HepG2 (cell line): Measurements from ENCODE around the gene SHISAL1. TPM values are rescaled to one million over a fixed set of nuclear protein-coding genes. Genes with fewer than 3 reads are reported as not detected.

Experiments
- ATAC-seq: fragments of 200-7000 bp; cut with Tn5 transposase; 3 replicates; pipeline ENCODE4 v1.9.1; 2020; ENCODE audit warnings: mild to moderate bottlenecking, moderate library complexity
- BruUV-seq: library from RNA; stranded (reverse); fragments of 400-500 nt; replicated peaks from 2 replicates; lab custom pipeline; 2021; lab: Mats Ljungman, UMichigan
- CTCF ChIA-PET: fragments of 300-600 bp; formaldehyde crosslinking; extraction: SDS; loops from one replicate; lab custom pipeline; 2021; ENCODE audit warnings: low total read pairs, inconsistent platforms, low intra/inter-chr PET ratio; lab: Yijun Ruan, JAX
- POLR2A ChIA-PET: fragments of 350-600 bp; sonication (Branson Sonifier 250); formaldehyde crosslinking; loops from one replicate; lab custom pipeline; 2020; ENCODE audit warnings: antibody characterized with exemption, inconsistent platforms; lab: Yijun Ruan, JAX
- DNase-seq: peaks from one replicate; pipeline ENCODE4 v3.0.0-alpha.2; 2015; ENCODE audit warnings: low spot score
- FAIRE-seq: peaks from 3 replicates; lab custom pipeline; 2011; peaks lifted over from hg19 to GRCh38; lab: Jason Lieb, UNC
- H2AFZ ChIP-seq: one replicate; pipeline ENCODE4 v1.6.1; 2011; ENCODE audit warnings: low read length, inconsistent platforms
- H3K27ac ChIP-seq: fragments of 300-600 bp; 3 replicates; pipeline ENCODE4 v1.8.0; 2011; ENCODE audit warnings: mixed run types, mild to moderate bottlenecking, mixed read lengths, low read length, inconsistent platforms; ENCODE audit not compliant: insufficient read depth; ENCODE audit errors: extremely low read length
- H3K27me3 ChIP-seq, 2 experiments: fragments of 200-600 bp in 1 of 2; 2 replicates in 1 of 2; 3 replicates in 1 of 2; pipeline versions ENCODE4 v1.6.0 to v1.8.0; 2011; ENCODE audit warnings: low read length in 2 of 2, mild to moderate bottlenecking in 2 of 2, moderate library complexity in 2 of 2, inconsistent platforms in 1 of 2; ENCODE audit not compliant: insufficient read depth in 2 of 2, control insufficient read depth in 1 of 2
- H3K36me3 ChIP-seq, 2 experiments: fragments of 200-600 bp in 1 of 2; replicated peaks in 1 of 2; 2 replicates in 1 of 2; 3 replicates in 1 of 2; pipeline versions ENCODE4 v1.5.1 to v1.8.0; 2011; ENCODE audit warnings: low read length in 2 of 2, inconsistent platforms in 1 of 2; ENCODE audit not compliant: insufficient read depth in 2 of 2, control insufficient read depth in 1 of 2
- H3K4me1 ChIP-seq: 2 replicates; pipeline ENCODE4 v1.5.1; 2012; ENCODE audit warnings: low read length, inconsistent platforms; ENCODE audit not compliant: insufficient read depth
- H3K4me2 ChIP-seq: 2 replicates; pipeline ENCODE4 v1.6.0; 2011; ENCODE audit warnings: low read depth, low read length, inconsistent platforms
- H3K4me3 ChIP-seq, 3 experiments: fragments of 200-600 bp in 1 of 3; sonication (generic), shearing (Covaris generic) in 1 of 3; replicated peaks in 1 of 3; 2 replicates each; pipeline ENCODE4 v1.5.1; 2011 to 2016; ENCODE audit warnings: low read length in 3 of 3, inconsistent platforms in 2 of 3, low read depth in 2 of 3, mild to moderate bottlenecking in 2 of 3, control low read depth in 1 of 3, mixed read lengths in 1 of 3; ENCODE audit not compliant: insufficient read depth in 1 of 3
- H3K79me2 ChIP-seq: one replicate; pipeline ENCODE4 v1.6.1; 2011; ENCODE audit warnings: low read length, inconsistent platforms; ENCODE audit not compliant: insufficient read depth
- H3K9ac ChIP-seq: 2 replicates; pipeline ENCODE4 v1.6.0; 2011; ENCODE audit warnings: mild to moderate bottlenecking, low read depth, low read length, inconsistent platforms; ENCODE audit not compliant: insufficient read depth
- H3K9me3 ChIP-seq: 2 replicates; pipeline ENCODE4 v1.5.1; 2012; ENCODE audit warnings: mild to moderate bottlenecking, low read length
- H4K20me1 ChIP-seq: 2 replicates; pipeline ENCODE4 v1.6.0; 2011; ENCODE audit warnings: inconsistent platforms, mild to moderate bottlenecking, low read length, moderate library complexity; ENCODE audit not compliant: insufficient read depth
- ASH2L ChIP-seq: fragments of 300-600, 200-600 bp; sonication (generic); IDR thresholded peaks from 2 replicates; pipeline ENCODE4 v1.7.0; 2017; ENCODE audit warnings: low read depth, mild to moderate bottlenecking, moderate library complexity, mixed read lengths, low read length; ENCODE audit not compliant: insufficient read length
- CAMTA2 ChIP-seq: sonication (generic); formaldehyde crosslinking; IDR thresholded peaks from 2 replicates; pipeline ENCODE4 v1.4.0; 2020; ENCODE audit warnings: mild to moderate bottlenecking, missing genetic modification reagents, borderline replicate concordance
- DR1 ChIP-seq: sonication (generic); formaldehyde crosslinking; IDR thresholded peaks from 2 replicates; pipeline ENCODE4 v1.8.0; 2021; ENCODE audit warnings: mild to moderate bottlenecking, missing genetic modification reagents, inconsistent platforms
- GTF3A ChIP-seq: sonication (generic); formaldehyde crosslinking; conservative IDR thresholded peaks from 2 replicates; pipeline ENCODE4 v1.4.0; 2020; ENCODE audit warnings: mild to moderate bottlenecking, missing genetic modification reagents
- KLF16 ChIP-seq, 2 experiments: sonication (generic) in 1 of 2; formaldehyde crosslinking in 1 of 2; IDR thresholded peaks; 2 replicates each; pipeline versions ENCODE4 v1.6.1 to v1.8.0; 2016 to 2023; ENCODE audit warnings: missing genetic modification reagents in 2 of 2, missing compliant biosample characterization in 1 of 2
- MED1 ChIP-seq: sonication (generic); formaldehyde crosslinking; IDR thresholded peaks from 2 replicates; pipeline ENCODE4 v1.4.0; 2020; ENCODE audit warnings: missing genetic modification reagents
- MTA1 ChIP-seq: sonication (generic); formaldehyde crosslinking; IDR thresholded peaks from 2 replicates; pipeline ENCODE4 v1.4.0; 2020; ENCODE audit warnings: missing genetic modification reagents, mild to moderate bottlenecking, borderline replicate concordance
- NFKB2 ChIP-seq: sonication (generic); formaldehyde crosslinking; IDR thresholded peaks from 2 replicates; pipeline ENCODE4 v1.4.0; 2020; ENCODE audit warnings: missing genetic modification reagents, borderline replicate concordance
- RELA ChIP-seq: sonication (generic); formaldehyde crosslinking; IDR thresholded peaks from 2 replicates; pipeline ENCODE4 v1.4.0; 2020; ENCODE audit warnings: missing genetic modification reagents
- SIN3A ChIP-seq: IDR thresholded peaks from 2 replicates; pipeline ENCODE4 v1.6.1; 2011; ENCODE audit warnings: low read depth, mild to moderate bottlenecking, control low read depth, low read length, borderline replicate concordance
- SP5 ChIP-seq: IDR thresholded peaks from 2 replicates; pipeline ENCODE4 v1.6.1; 2016; ENCODE audit warnings: low read depth, borderline replicate concordance
- SYNCRIP ChIP-seq: fragments of 200-400 bp; formaldehyde crosslinking; IDR thresholded peaks from 2 replicates; pipeline ENCODE4 v1.6.1; 2018; ENCODE audit warnings: mild to moderate bottlenecking, low read depth, low read length; ENCODE audit not compliant: insufficient read depth
- ZNF543 ChIP-seq: sonication (generic); formaldehyde crosslinking; IDR thresholded peaks from 2 replicates; pipeline ENCODE4 v1.4.0; 2020; ENCODE audit warnings: mild to moderate bottlenecking, missing genetic modification reagents
- ZNF556 ChIP-seq: sonication (generic); formaldehyde crosslinking; IDR thresholded peaks from 2 replicates; pipeline ENCODE4 v1.4.0; 2020; ENCODE audit warnings: mild to moderate bottlenecking, missing genetic modification reagents, borderline replicate concordance
- ZNF749 ChIP-seq: sonication (generic); formaldehyde crosslinking; IDR thresholded peaks from 2 replicates; pipeline ENCODE4 v1.8.0; 2022; ENCODE audit warnings: mild to moderate bottlenecking, missing genetic modification reagents, moderate library complexity, borderline replicate concordance
- ZNF891 ChIP-seq: sonication (generic); formaldehyde crosslinking; IDR thresholded peaks from 2 replicates; pipeline ENCODE4 v1.5.0; 2020; ENCODE audit warnings: mild to moderate bottlenecking, missing genetic modification reagents
- WGBS: methylation state at CpG from one replicate; pipeline ENCODE4 v1.1.6; 2017; ENCODE audit warnings: low lambda C conversion rate; 5-methylcytosine and 5-hydroxymethylcytosine counted together
- in situ Hi-C: cut with HindIII; loops from 2 replicates; pipeline ENCODE4 v1.10.0; 2017; ENCODE audit warnings: low pct_unique_long_range_greater_than_20kb; ENCODE audit not compliant: extremely low pct_ligation_motif_present
- intact Hi-C: fragments of 100-400 bp; cut with micrococcal nuclease; formaldehyde crosslinking; loops from one replicate; pipeline ENCODE4 v1.10.0; 2022; ENCODE audit not compliant: unreplicated experiment
- polyA plus RNA-seq, 8 experiments: library from polyadenylated mRNA; depleted of rRNA in 3 of 8; stranded (reverse) in 7 of 8; unstranded in 1 of 8; fragments of >200 nt; fragmentation: Illumina TruSeq in 4 of 8; extraction: Trizol in 4 of 8; gene quantifications; 2 replicates each; pipeline versions ENCODE4 v1.2.1 to v1.2.3, GENCODE V29; 2011 to 2016; ENCODE audit warnings: low read depth in 4 of 8, missing spikeins in 1 of 8, mixed read lengths in 1 of 8; ENCODE audit not compliant: insufficient read depth in 1 of 8
- total RNA-seq, 5 experiments: library from RNA; depleted of rRNA; stranded (reverse); fragments of >200 nt; fragmentation: Illumina TruSeq; extraction: Trizol; gene quantifications; 2 replicates each; pipeline ENCODE4 v1.2.3, GENCODE V29; 2016; ENCODE audit warnings: low read depth in 1 of 5

Gene SHISAL1
- total and polyA plus RNA-seq, 2 of the 13 experiments (the other 11 are each of a cell fraction or from before 2014, with no cell fraction given), result not detected

DNA sequence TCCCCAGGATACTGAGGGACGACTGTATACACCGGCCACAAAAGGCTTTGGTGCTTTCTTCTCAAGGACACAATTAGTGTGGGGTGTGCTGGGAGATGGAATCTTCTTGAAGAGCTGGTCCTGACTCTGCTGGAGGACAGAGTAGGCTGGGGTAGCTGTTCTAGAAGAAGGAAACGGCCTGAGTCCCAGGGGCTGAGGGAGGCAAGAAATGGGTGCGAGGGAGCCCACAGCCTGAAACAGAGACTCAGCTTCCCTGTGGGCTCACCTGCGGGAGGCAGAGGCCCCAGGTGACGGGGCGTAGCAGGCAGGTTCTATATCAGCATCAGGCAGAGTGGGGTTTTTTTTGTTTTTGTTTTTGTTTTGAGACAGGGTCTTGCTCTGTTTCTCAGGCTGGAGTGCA is 95.4 kb downstream of the SHISAL1 start (continued):
- no peak for TF ChIP-seq DR1 (CRISPR knock-in tag)
- TF ChIP-seq KLF16 (CRISPR knock-in tag; IDR thresholded peaks at IDR 0.05), result no peak

DNA sequence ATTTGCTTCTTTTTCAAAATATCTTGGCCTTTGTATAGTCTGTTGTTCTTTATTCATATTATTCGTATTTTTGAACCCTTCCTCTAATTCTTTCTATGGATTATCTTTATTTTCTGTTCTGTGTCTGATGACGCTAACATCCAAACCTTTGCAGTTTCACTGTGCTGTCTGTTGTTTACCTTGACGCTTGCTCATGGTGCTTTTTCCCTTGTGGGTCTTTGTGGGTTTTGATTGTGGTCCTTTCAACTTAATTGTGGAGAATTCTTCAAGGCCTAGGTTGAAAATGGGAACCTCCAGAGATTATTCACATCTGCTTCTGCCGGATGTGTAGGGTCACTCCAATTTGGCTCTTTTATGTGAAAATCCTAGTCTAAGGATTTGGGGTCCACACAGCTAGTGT is 97.5 kb downstream of the SHISAL1 start:
- Histone ChIP-seq H4K20me1 (no peaks in the 10 kb centered on the region), H3K9me3 (no peaks in the 10 kb centered on the region), H3K4me2 (no peak overlapping the region), H3K79me2 (no peaks in the 10 kb centered on the region), H3K36me3 (no peaks in the 10 kb centered on the region), H3K27me3 (peaks cover 0 to 6% of the 10 kb centered on the region in 2 experiments; a peak in 2 of 5 replicates), H3K4me1 (no peaks in the 10 kb centered on the region), H3K9ac (no peak overlapping the region), H2AFZ (no peak overlapping the region), H3K27ac (no peak overlapping the region), H3K4me3 (no peak overlapping the region)
- WGBS, result 17% methylated on average over 4 of the region's 4 CpGs
- ChIA-PET POLR2A (no interaction called here), CTCF (no interaction called here)
- no peak for FAIRE-seq
- intact Hi-C loops, result no loop called here
- no peak for DNase-seq
- in situ Hi-C loops, result no loop called here
- no TSS peak for BruUV-seq
- TF ChIP-seq ZNF543 (CRISPR knock-in tag) (no peak), MED1 (CRISPR knock-in tag) (no peak), CAMTA2 (CRISPR knock-in tag) (no peak), MTA1 (CRISPR knock-in tag) (no peak), ZNF749 (CRISPR knock-in tag) (no peak), NFKB2 (CRISPR knock-in tag) (no peak), GTF3A (CRISPR knock-in tag) (no peak), RELA (CRISPR knock-in tag) (no peak), SYNCRIP (no peak), SP5 (no peak), ZNF556 (CRISPR knock-in tag) (no peak), ASH2L (no peak), SIN3A (no peak), ZNF891 (CRISPR knock-in tag) (no peak)
- ATAC-seq, result no peak
